GM19240 (cell line): ENCODE results near the gene RGS8.

Experiments
- DNase-seq: peaks from one replicate; pipeline ENCODE4 v3.0.0; 2011; ENCODE audit warnings: low spot score; ENCODE audit not compliant: insufficient read length

Gene RGS8, protein sequence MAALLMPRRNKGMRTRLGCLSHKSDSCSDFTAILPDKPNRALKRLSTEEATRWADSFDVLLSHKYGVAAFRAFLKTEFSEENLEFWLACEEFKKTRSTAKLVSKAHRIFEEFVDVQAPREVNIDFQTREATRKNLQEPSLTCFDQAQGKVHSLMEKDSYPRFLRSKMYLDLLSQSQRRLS

DNA sequence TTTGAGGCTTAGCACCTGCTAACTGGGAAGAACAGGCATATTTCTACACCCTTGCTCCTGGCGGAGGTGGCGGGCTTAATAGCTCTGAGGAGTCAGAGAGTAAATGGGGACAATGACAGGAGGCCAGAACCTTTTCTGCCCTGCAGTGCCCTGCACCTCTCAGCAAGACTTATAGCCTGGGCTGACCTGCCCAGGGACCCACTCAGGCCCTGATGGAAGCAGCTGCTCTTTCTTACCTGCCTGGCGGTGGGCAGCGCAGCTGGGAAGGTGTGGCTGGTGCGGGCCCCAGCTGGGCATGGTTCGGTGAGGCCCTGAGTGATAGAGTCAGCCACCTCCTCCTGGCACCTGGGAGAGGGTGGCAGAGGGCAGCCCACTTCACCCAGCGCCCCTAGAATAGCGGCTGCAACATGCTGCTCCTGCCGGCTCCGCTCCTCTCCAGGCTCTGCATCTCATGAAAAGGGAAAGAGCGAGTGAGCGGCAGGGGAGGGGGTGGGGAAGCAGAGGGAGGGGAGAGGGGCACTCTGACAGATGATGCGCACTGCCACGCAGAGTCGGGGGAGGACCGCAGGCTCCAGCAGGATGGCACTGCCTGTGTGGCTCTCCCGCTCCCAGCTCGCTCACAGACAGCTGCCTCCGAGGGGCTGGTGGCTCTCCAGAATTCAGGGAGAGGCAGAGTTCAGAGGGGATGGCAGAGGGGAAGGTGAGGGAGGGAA is at the start of gene RGS8:
RGS8 (minus strand) TSS at position 472 of the 713 bp plus-strand sequence. CDS start 14,938 bp downstream, outside the sequence.
- DNase-seq = no peak

DNA sequence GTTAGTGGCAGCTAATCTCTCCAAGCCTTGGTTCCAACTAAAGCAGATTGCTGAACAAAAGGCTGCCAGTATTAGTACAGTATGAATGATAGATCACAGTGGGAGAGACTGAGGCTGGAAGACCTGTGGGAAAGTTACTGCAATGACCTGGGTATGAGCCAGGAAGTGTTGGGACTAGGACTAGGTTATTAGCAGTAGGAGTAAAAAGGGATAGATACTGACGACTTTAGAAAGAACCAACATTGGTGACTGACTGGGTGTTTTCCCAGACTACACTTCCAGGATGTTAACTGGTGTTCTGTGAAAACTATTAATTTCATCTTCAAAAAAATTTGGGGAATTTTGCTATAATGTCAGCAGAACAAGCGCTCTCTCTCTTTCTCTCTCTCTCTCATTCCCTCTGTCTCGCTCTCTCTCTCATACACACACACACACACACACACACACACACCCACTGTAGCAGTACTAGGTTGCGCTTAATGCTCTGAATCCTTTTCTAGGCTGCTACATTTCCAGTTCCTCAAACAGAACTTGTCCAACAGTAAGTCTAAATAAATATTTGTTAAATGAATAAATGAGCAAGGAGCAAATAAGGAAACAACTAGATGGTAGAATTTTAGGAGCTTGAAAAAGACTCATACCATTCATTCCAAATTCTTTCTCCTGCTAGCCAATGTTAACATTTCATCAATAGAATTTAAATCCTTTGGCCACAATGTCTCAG is 47.6 kb upstream of the RGS8 start:
- no peak for DNase-seq

- DNase-seq = no peak
Measured at GRCh38 chr1:182726912-182727311, 42.5 kb upstream of the RGS8 start.

DNA sequence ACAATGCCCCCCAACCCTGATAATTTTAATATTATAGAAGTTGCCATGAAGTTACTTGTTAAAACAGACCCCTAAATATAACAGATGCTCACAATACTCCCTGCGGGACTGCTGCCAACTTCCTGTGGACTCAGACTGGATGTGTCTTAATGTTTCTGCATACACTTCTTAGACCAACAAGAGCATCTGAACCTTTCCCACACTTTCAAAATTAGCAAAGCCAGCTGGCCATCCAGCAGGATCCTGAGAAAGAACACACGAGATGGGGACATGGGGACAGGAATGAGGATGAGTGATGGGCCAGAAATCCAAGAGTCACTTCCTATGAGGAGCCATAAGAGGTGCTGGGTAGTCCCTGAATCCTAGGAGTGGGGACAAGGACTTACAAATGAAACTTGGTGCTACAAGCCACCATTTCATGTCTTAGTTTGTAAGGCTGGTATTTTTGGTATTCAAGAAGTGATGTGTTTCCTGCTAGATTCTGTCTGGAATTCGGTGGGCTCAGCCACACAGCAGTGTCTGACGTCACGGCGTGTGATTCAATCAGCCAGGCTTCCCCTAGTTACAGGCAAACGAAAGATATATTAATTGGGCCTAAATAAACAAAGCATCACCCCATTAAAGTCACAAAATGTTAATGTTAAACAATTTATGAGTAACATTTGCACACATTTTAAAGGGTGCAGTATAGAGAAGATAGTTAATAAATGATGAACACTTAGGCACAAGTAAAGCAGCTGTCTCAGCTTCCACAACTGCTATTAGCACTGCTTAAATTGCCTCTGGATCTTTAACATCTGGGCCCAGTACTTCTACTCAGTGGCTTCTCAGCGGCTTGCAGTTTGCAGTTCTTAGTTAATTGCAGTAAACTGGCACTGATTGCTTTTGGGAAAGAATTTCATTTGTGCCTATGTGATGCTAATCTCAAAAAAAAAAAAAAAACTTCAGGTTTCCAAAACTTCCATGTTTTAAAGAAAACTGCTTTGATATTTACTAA is 41.2 kb upstream of the RGS8 start:
- DNase-seq = no peak

DNA sequence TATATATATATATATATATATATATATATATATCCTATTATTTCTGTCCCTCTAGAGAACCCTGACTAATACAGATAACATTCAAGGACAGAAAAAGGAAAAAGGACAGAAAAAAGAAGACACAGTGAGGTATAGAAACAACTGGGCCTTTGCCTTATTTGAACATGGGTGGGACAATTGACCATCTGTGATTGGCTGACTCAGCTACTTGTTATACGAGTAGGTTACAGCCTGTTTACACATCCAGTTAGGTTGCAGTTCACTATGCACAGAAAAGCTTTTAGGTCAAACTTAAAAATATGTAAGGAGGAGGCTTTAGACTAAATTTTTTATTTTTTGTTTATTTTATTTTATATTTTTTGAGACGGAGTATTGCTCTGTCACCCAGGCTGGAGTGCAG is 39.8 kb upstream of the RGS8 start:
- no peak for DNase-seq

GRCh38 chr1:182723200-182723599 is 38.8 kb upstream of the RGS8 start:
- DNase-seq = no peak

- no peak for DNase-seq
Measured at GRCh38 chr1:182721525-182721924, 37.1 kb upstream of the RGS8 start.

DNA sequence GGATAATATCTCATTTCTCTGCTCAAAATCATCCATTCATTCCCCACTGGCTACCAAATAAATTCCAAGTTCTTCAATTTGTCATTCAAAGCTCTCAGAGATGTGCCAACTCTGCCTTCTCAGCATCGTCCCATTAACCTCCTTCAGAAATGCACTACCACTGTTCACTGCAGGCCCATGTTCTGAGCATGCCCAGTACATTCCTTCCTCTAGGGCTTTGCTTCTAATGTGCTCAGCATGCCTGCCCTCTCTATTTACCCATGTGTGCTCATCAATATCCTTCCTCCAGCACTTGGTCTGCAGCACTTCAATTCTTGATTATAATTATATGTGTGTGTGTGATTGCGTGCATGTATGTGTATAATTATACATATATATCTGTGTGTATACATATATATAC is 36.1 kb upstream of the RGS8 start:
- no peak for DNase-seq

GRCh38 chr1:182719553-182719952 is 35.2 kb upstream of the RGS8 start:
- DNase-seq = no peak

- DNase-seq = no peak
Measured at GRCh38 chr1:182718311-182718710, 33.9 kb upstream of the RGS8 start.

GRCh38 chr1:182716740-182717720 is 32.6 kb upstream of the RGS8 start:
- DNase-seq = no peak

GRCh38 chr1:182715531-182715930 is 31.1 kb upstream of the RGS8 start:
- no peak for DNase-seq

GRCh38 chr1:182714546-182714945 is 30.2 kb upstream of the RGS8 start:
- DNase-seq = no peak

DNA sequence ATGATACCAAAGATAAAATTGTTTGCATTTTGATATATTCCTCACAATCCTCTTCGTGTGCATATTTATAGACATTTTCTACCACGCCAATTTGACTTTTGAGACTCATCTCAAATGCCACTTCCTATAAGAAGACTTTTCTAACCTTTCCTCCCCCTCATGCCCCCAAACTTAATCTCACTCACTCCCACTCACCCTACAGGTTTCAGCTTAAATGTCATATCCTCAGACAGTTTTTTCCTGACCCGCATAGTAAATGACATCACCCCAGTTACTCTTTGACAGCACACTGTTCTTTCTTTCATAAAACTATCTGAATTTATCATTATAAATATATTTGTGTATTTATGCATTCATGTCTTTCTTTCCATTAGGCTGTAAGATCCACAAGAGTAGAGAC is 29.6 kb upstream of the RGS8 start:
- DNase-seq = no peak

DNA sequence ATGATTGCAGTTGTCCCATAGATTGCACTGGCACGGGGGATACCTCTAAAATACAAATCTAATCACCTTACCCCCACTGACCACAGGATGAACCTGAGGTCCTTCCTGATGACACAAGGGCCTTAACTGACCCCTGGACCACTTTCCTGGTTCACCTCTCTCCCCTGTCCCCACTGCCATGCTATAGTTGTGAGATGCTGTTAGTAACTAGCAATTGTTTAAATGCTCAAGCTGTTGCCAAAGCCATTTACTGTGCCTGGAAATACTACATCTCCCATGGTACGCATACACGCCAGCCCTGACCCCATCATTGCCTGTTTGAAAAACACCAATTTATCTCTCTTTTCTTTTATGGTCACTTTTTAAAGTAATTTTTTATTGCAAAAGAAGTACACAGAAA is 29.1 kb upstream of the RGS8 start:
- DNase-seq = no peak

- no peak for DNase-seq
Measured at GRCh38 chr1:182709855-182710254, 25.5 kb upstream of the RGS8 start.

- DNase-seq = no peak
Measured at GRCh38 chr1:182709225-182709764, 24.9 kb upstream of the RGS8 start.

DNA sequence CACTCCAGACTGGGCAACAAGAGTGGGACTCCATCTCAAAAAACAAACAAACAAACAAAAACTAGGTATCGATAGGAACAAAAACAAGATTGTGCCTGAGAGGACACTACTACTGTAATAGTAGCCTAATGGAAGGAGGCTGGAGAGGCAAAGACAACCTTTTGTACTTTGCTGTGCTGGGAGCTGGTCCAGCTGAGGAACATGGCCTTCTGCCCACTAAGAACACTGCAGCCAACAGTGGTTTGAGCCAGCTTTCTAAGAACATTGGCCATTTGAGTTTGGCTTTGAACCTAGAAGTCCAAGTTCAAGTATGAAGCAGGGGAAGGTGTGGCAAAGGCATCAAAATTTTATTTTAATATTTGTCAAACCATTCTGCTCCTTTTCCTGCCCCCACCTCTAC is 22.7 kb upstream of the RGS8 start:
- DNase-seq = no peak

GRCh38 chr1:182704677-182705076 is 20.3 kb upstream of the RGS8 start:
- DNase-seq = no peak

DNA sequence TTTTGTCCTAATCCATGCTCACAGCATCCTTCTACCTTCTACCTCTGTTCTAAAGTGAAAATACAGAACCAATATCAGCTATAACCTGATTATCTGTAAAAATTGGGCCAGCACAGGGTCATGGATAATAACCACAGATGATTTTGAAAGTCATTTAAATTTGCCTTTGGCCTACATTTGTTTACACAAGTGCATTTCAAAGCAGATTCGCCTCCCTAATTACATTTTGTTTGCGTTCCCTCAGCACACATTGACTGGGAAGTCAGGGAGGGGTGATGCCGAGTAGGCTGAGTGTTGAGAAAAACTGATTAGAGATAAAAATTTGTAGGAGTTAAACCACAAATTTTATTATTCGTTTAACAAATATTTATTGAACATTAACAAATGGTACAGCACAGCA is 19.2 kb upstream of the RGS8 start:
- no peak for DNase-seq
